Breast epithelium (tissue), 4 donors: ENCODE data around the gene SAMD11. TPM values are rescaled to one million over a fixed set of nuclear protein-coding genes. Genes with fewer than 3 reads are reported as not detected.
A peak's percentile ranks its signal among the peaks of the same experiment; 100 is the strongest.
"Not testable (repeated sequence)": the region's sequence is repeated elsewhere in the genome, so short reads cannot be mapped to it uniquely, and the experiment has no call there.

Source experiments
- DNase-seq, 2 donors: peaks; one replicate each; pipeline ENCODE4 v3.0.0-alpha.2; 2019; ENCODE audit warnings: low spot score in 2 of 2
- H3K27ac ChIP-seq, 2 donors: fragments of 200-600 bp; sonication (generic) in 1 of 2; one replicate each; pipeline ENCODE4 v1.5.1; 2016 to 2019; ENCODE audit warnings: mild to moderate bottlenecking in 1 of 2
- H3K27me3 ChIP-seq, 2 donors: fragments of 200-600 bp; sonication (generic) in 1 of 2; one replicate each; pipeline versions ENCODE4 v1.5.1 to v1.6.0; 2017 to 2019; ENCODE audit warnings: control low read depth in 1 of 2, mild to moderate bottlenecking in 1 of 2
- H3K36me3 ChIP-seq: fragments of 200-600 bp; one replicate; pipeline ENCODE4 v1.5.1; 2019
- H3K4me1 ChIP-seq, 2 donors: fragments of 200-600 bp; sonication (generic); one replicate each; pipeline ENCODE4 v1.5.1; 2016 to 2019; ENCODE audit warnings: control low read depth in 1 of 2
- H3K4me3 ChIP-seq, 3 donors: fragments of 200-600 bp; sonication (generic); 1 replicate in 2 of 3; 2 replicates in 1 of 3; pipeline ENCODE4 v1.5.1; 2016 to 2019; ENCODE audit warnings: mild to moderate bottlenecking in 3 of 3, moderate library complexity in 2 of 3
- H3K9me3 ChIP-seq, 2 donors: fragments of 200-600 bp; sonication (generic) in 1 of 2; one replicate each; pipeline ENCODE4 v1.5.1; 2016 to 2019; ENCODE audit warnings: control low read depth in 1 of 2
- CTCF ChIP-seq, 3 donors: fragments of 450-650 bp; IDR thresholded peaks; one replicate each; pipeline ENCODE4 v1.5.1; 2016 to 2017; ENCODE audit warnings: antibody characterized with exemption in 3 of 3, mild to moderate bottlenecking in 3 of 3, moderate library complexity in 3 of 3
- POLR2A ChIP-seq: fragments of 450-650 bp; IDR thresholded peaks from one replicate; pipeline ENCODE4 v1.6.1; 2016; ENCODE audit warnings: antibody characterized with exemption, mild to moderate bottlenecking, moderate library complexity
- POLR2AphosphoS5 ChIP-seq, 3 donors: sonication (generic); formaldehyde crosslinking; IDR thresholded peaks; one replicate each; pipeline ENCODE4 v1.6.1; 2017; ENCODE audit warnings: antibody characterized with exemption in 3 of 3
- intact Hi-C: fragments of 100-400 bp; cut with DNase I; formaldehyde crosslinking; loops from one replicate; pipeline ENCODE4 v1.15.1; 2023; ENCODE audit warnings: low total_unique reads
- total RNA-seq, 3 donors: library from RNA; depleted of rRNA; stranded (reverse); fragments of >200 nt; gene quantifications; one replicate each; pipeline ENCODE4 v1.1.0, GENCODE V29; 2016

Gene SAMD11
- total RNA-seq, 3 donors from 2014 or later: 0.16 to 23.0 (median 2.9) TPM

- peak overlapping the region in 2 of 3 donors; percentile 62 to 66 for H3K4me3 ChIP-seq
- H3K27me3 ChIP-seq: peaks cover 2 to 14% of the 10 kb centered on the region in 2 donors
- peak overlapping the region; percentile 78 for H3K27ac ChIP-seq
- DNase-seq: peak; percentile 77 to 89
- intact Hi-C loops: no loop called here
- H3K4me1 ChIP-seq: peaks cover 0 to 6% of the 10 kb centered on the region in 2 donors
- no peaks in the 10 kb centered on the region for H3K9me3 ChIP-seq
- peak; percentile 56 to 77 (median 61) for TF ChIP-seq CTCF (IDR thresholded peaks at IDR 0.05)
- no peak for TF ChIP-seq POLR2A
- peak in 2 of 3 donors; percentile 10 to 56 for TF ChIP-seq POLR2AphosphoS5 (IDR thresholded peaks at IDR 0.05)
- H3K36me3 ChIP-seq: no peaks in the 10 kb centered on the region
Observed at GRCh38 chr1:975896-976683, 52.4 kb downstream of the SAMD11 start.

- H3K27ac ChIP-seq, H3K27me3 ChIP-seq, H3K4me1 ChIP-seq, intact Hi-C loops, H3K9me3 ChIP-seq, H3K36me3 ChIP-seq: not testable (repeated sequence)
- DNase-seq: peak in 1 of 2 donors; percentile 62
- H3K4me3 ChIP-seq: peak overlapping the region in 1 of 3 donors; percentile 62
Observed at GRCh38 chr1:976791-977190, 53.1 kb downstream of the SAMD11 start.

- DNase-seq: peak in 1 of 2 donors; percentile 56
- intact Hi-C loops: no loop called here
- Histone ChIP-seq H3K4me1 (peaks cover 0 to 6% of the 10 kb centered on the region in 2 donors), H3K4me3 (peak overlapping the region in 1 of 3 donors; percentile 33), H3K27ac (no peak overlapping the region), H3K27me3 (peaks cover 0 to 9% of the 10 kb centered on the region in 2 donors), H3K9me3 (no peaks in the 10 kb centered on the region), H3K36me3 (no peaks in the 10 kb centered on the region)
- no peak for TF ChIP-seq POLR2AphosphoS5 (IDR thresholded peaks at IDR 0.05)
- TF ChIP-seq POLR2A: no peak
Observed at GRCh38 chr1:978069-978834, 54.5 kb downstream of the SAMD11 start.

- Histone ChIP-seq H3K4me3 (no peak overlapping the region), H3K27ac (no peak overlapping the region), H3K27me3 (peaks cover 0 to 17% of the 10 kb centered on the region in 2 donors), H3K36me3 (no peaks in the 10 kb centered on the region), H3K9me3 (no peaks in the 10 kb centered on the region), H3K4me1 (peaks cover 0 to 6% of the 10 kb centered on the region in 2 donors)
- intact Hi-C loops: loop anchor here (1.0 kb wide), 1 partner anchor 44 kb away; no protein-coding TSS in a partner anchor
- TF ChIP-seq CTCF (IDR thresholded peaks at IDR 0.05): no peak
- no peak for TF ChIP-seq POLR2A
- no peak for TF ChIP-seq POLR2AphosphoS5 (IDR thresholded peaks at IDR 0.05)
- DNase-seq: no peak
Observed at GRCh38 chr1:978835-979743, 55.4 kb downstream of the SAMD11 start.

GRCh38 chr1:979744-980072 lies 56.0 kb downstream of the SAMD11 start:
- Histone ChIP-seq H3K36me3 (no peaks in the 10 kb centered on the region), H3K4me3 (no peak overlapping the region), H3K4me1 (peaks cover 0 to 6% of the 10 kb centered on the region in 2 donors), H3K27me3 (peaks cover 0 to 18% of the 10 kb centered on the region in 2 donors), H3K9me3 (no peaks in the 10 kb centered on the region), H3K27ac (no peak overlapping the region)
- intact Hi-C loops: loop anchor here (1.0 kb wide), 1 partner anchor 44 kb away; no protein-coding TSS in a partner anchor
- TF ChIP-seq CTCF (IDR thresholded peaks at IDR 0.05): no peak
- no peak for TF ChIP-seq POLR2AphosphoS5 (IDR thresholded peaks at IDR 0.05)
- no peak for TF ChIP-seq POLR2A
- DNase-seq: no peak
